Liver (tissue), 9 donors: Measurements from ENCODE around the gene SLC16A4. TPM values are rescaled to one million over a fixed set of nuclear protein-coding genes. Genes with fewer than 3 reads are reported as not detected.

Experiments
- DNase-seq: peaks from one replicate; pipeline ENCODE4 v3.0.0-alpha.2; 2017; ENCODE audit warnings: low spot score
- H3K27ac ChIP-seq, 2 donors: one replicate each; pipeline ENCODE4 v1.7.0; 2013; ENCODE audit warnings: inconsistent platforms in 2 of 2, low read length in 2 of 2, control low read depth in 1 of 2, low read depth in 1 of 2, mild to moderate bottlenecking in 1 of 2
- H3K27me3 ChIP-seq, 4 donors: one replicate each; pipeline versions ENCODE4 v1.6.1 to v1.7.0; 2013; ENCODE audit warnings: low read length in 3 of 4, inconsistent platforms in 1 of 4, mild to moderate bottlenecking in 1 of 4, moderate library complexity in 1 of 4; ENCODE audit not compliant: control insufficient read depth in 4 of 4, insufficient read depth in 4 of 4
- H3K36me3 ChIP-seq, 4 donors: one replicate each; pipeline versions ENCODE4 v1.6.1 to v1.7.0; 2013; ENCODE audit warnings: low read length in 3 of 4, mild to moderate bottlenecking in 3 of 4, low read depth in 1 of 4, moderate library complexity in 1 of 4; ENCODE audit not compliant: control insufficient read depth in 4 of 4, insufficient read depth in 3 of 4
- H3K4me1 ChIP-seq, 4 donors: one replicate each; pipeline versions ENCODE4 v1.6.1 to v1.7.0; 2013; ENCODE audit warnings: low read length in 3 of 4, mild to moderate bottlenecking in 3 of 4, moderate library complexity in 1 of 4; ENCODE audit not compliant: control insufficient read depth in 4 of 4, insufficient read depth in 4 of 4
- H3K4me3 ChIP-seq, 3 donors: one replicate each; pipeline versions ENCODE4 v1.6.1 to v1.7.0; 2013; ENCODE audit warnings: low read length in 3 of 3, control low read depth in 1 of 3, low read depth in 1 of 3, mild to moderate bottlenecking in 1 of 3
- H3K9ac ChIP-seq, 2 donors: one replicate each; pipeline ENCODE4 v1.7.0; 2013; ENCODE audit warnings: low read length in 2 of 2, mild to moderate bottlenecking in 2 of 2, moderate library complexity in 2 of 2, control low read depth in 1 of 2, low read depth in 1 of 2
- H3K9me3 ChIP-seq, 4 donors: one replicate each; pipeline versions ENCODE4 v1.6.1 to v1.7.0; 2013; ENCODE audit warnings: low read length in 3 of 4; ENCODE audit not compliant: control insufficient read depth in 4 of 4
- EGR1 ChIP-seq, 2 donors: IDR thresholded peaks; 2 replicates each; pipeline ENCODE4 v1.6.1; 2016 to 2018; ENCODE audit warnings: antibody characterized with exemption in 2 of 2, low read depth in 2 of 2
- FOXA1 ChIP-seq: IDR thresholded peaks from 2 replicates; pipeline ENCODE4 v1.6.1; 2016; ENCODE audit warnings: antibody characterized with exemption
- FOXA2 ChIP-seq: IDR thresholded peaks from 2 replicates; pipeline ENCODE4 v1.6.1; 2016; ENCODE audit warnings: antibody characterized with exemption
- GABPA ChIP-seq, 2 donors: IDR thresholded peaks in 1 of 2; conservative IDR thresholded peaks in 1 of 2; 2 replicates each; pipeline ENCODE4 v1.6.1; 2016; ENCODE audit warnings: antibody characterized with exemption in 2 of 2, mild to moderate bottlenecking in 1 of 2, moderate library complexity in 1 of 2
- HNF4A ChIP-seq, 2 donors: conservative IDR thresholded peaks; 2 replicates each; pipeline ENCODE4 v1.6.1; 2016; ENCODE audit warnings: antibody characterized with exemption in 2 of 2, mild to moderate bottlenecking in 2 of 2
- HNF4G ChIP-seq: IDR thresholded peaks from 2 replicates; pipeline ENCODE4 v1.6.1; 2016; ENCODE audit warnings: antibody characterized with exemption
- JUND ChIP-seq, 2 donors: IDR thresholded peaks; 2 replicates each; pipeline ENCODE4 v1.6.1; 2016; ENCODE audit warnings: antibody characterized with exemption in 2 of 2
- NR2F2 ChIP-seq: IDR thresholded peaks from 2 replicates; pipeline ENCODE4 v1.6.1; 2016; ENCODE audit warnings: antibody characterized with exemption
- RXRA ChIP-seq, 2 donors: IDR thresholded peaks; 2 replicates each; pipeline ENCODE4 v1.6.1; 2017 to 2018; ENCODE audit warnings: antibody characterized with exemption in 2 of 2, mild to moderate bottlenecking in 1 of 2
- TAF1 ChIP-seq: conservative IDR thresholded peaks from 2 replicates; pipeline ENCODE4 v1.6.1; 2016; ENCODE audit warnings: antibody characterized with exemption, mild to moderate bottlenecking
- YY1 ChIP-seq: IDR thresholded peaks from 2 replicates; pipeline ENCODE4 v1.6.1; 2016; ENCODE audit warnings: antibody characterized with exemption, mild to moderate bottlenecking
- WGBS: extraction: QIAGEN DNeasy Blood & Tissue Kit; methylation state at CpG from one replicate; pipeline ENCODE4 v1.1.7; 2013; 5-methylcytosine and 5-hydroxymethylcytosine counted together
- polyA plus RNA-seq, 2 donors: library from polyadenylated mRNA; stranded (reverse) in 1 of 2; unstranded in 1 of 2; fragments of 200-250 nt in 1 of 2; fragments of >200 nt in 1 of 2; fragmentation: Nextera tagmentation in 1 of 2; extraction: Ambion mirVana in 1 of 2; gene quantifications; one replicate each; pipeline versions ENCODE4 v1.2.1 to v1.2.3, GENCODE V29; 2013 to 2015
- total RNA-seq, 2 donors: library from RNA; depleted of rRNA; stranded (reverse); fragments of >200 nt; gene quantifications; one replicate each; pipeline ENCODE4 v1.2.3, GENCODE V29; 2014
- TF ChIP-seq, protein P1 (sequence below): IDR thresholded peaks from 2 replicates; pipeline ENCODE4 v1.6.1; 2016; ENCODE audit warnings: antibody characterized with exemption
- TF ChIP-seq, protein P2 (sequence below): IDR thresholded peaks from 2 replicates; pipeline ENCODE4 v1.6.1; 2016; ENCODE audit warnings: antibody characterized with exemption
- TF ChIP-seq, protein P3 (sequence below): IDR thresholded peaks from 2 replicates; pipeline ENCODE4 v1.6.1; 2016; ENCODE audit warnings: antibody characterized with exemption
- TF ChIP-seq, protein P4 (sequence below): fragments of 150-350 bp; IDR thresholded peaks from 2 replicates; pipeline ENCODE4 v1.5.1; 2017; ENCODE audit warnings: improper control_type of control experiment, low read depth, low read length; ENCODE audit not compliant: missing input control
- donor health status: healthy.
- donor health status: healthy.
- donor health status: healthy.
- donor health status: healthy.
- donor health status: healthy.

The SLC16A4 gene
- total and polyA plus RNA-seq, 4 donors, result 0.72 to 1.8 (median 1.6) TPM

DNA sequence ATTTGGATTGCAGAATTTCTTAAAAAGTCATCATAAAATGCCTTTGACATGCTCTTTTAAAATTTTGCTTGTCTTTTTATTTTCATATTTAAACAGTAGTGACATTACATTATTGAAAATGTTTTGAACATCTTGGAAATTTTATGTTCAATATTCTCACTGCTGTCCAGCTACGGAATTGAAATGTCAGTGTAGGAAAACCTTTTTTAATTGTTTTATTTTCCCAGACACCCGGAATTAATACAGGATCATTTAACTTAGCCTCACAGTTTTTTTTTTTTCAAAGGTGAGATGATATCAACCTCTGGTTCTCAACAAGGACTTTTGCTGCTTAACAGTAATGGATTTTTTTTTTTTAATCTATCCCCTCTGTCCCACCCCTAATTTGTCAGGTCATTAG is 47.6 kb downstream of the SLC16A4 start:
- Histone ChIP-seq H3K36me3 (peaks cover 3 to 12% (median 7%) of the 10 kb centered on the region in 4 donors), H3K9me3 (no peaks in the 10 kb centered on the region), H3K4me3 (no peak overlapping the region), H3K27ac (no peak overlapping the region), H3K9ac (no peak overlapping the region), H3K27me3 (no peaks in the 10 kb centered on the region), H3K4me1 (peaks cover 17 to 71% (median 44%) of the 10 kb centered on the region in 4 donors)
- no peak for DNase-seq
- TF ChIP-seq, protein P1, sequence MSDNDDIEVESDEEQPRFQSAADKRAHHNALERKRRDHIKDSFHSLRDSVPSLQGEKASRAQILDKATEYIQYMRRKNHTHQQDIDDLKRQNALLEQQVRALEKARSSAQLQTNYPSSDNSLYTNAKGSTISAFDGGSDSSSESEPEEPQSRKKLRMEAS, result no peak
- TF ChIP-seq, protein P2, sequence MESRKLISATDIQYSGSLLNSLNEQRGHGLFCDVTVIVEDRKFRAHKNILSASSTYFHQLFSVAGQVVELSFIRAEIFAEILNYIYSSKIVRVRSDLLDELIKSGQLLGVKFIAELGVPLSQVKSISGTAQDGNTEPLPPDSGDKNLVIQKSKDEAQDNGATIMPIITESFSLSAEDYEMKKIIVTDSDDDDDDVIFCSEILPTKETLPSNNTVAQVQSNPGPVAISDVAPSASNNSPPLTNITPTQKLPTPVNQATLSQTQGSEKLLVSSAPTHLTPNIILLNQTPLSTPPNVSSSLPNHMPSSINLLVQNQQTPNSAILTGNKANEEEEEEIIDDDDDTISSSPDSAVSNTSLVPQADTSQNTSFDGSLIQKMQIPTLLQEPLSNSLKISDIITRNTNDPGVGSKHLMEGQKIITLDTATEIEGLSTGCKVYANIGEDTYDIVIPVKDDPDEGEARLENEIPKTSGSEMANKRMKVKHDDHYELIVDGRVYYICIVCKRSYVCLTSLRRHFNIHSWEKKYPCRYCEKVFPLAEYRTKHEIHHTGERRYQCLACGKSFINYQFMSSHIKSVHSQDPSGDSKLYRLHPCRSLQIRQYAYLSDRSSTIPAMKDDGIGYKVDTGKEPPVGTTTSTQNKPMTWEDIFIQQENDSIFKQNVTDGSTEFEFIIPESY, result no peak
- no peak for TF ChIP-seq YY1
- no peak for TF ChIP-seq FOXA2
- no peak for TF ChIP-seq EGR1 (IDR thresholded peaks at IDR 0.05; ENCODE audit: low read depth in 2 of 2)
- TF ChIP-seq GABPA (IDR thresholded peaks at IDR 0.05 in 1 of 2, conservative IDR thresholded peaks at IDR 0.05 in 1 of 2), result no peak
- TF ChIP-seq, protein P3, sequence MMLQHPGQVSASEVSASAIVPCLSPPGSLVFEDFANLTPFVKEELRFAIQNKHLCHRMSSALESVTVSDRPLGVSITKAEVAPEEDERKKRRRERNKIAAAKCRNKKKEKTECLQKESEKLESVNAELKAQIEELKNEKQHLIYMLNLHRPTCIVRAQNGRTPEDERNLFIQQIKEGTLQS, result no peak
- TF ChIP-seq, protein P4, sequence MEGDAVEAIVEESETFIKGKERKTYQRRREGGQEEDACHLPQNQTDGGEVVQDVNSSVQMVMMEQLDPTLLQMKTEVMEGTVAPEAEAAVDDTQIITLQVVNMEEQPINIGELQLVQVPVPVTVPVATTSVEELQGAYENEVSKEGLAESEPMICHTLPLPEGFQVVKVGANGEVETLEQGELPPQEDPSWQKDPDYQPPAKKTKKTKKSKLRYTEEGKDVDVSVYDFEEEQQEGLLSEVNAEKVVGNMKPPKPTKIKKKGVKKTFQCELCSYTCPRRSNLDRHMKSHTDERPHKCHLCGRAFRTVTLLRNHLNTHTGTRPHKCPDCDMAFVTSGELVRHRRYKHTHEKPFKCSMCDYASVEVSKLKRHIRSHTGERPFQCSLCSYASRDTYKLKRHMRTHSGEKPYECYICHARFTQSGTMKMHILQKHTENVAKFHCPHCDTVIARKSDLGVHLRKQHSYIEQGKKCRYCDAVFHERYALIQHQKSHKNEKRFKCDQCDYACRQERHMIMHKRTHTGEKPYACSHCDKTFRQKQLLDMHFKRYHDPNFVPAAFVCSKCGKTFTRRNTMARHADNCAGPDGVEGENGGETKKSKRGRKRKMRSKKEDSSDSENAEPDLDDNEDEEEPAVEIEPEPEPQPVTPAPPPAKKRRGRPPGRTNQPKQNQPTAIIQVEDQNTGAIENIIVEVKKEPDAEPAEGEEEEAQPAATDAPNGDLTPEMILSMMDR, result no peak
- no peak for TF ChIP-seq RXRA (IDR thresholded peaks at IDR 0.05)
- TF ChIP-seq JUND (IDR thresholded peaks at IDR 0.05), result no peak
- no peak for TF ChIP-seq HNF4G
- WGBS, result 68% methylated on average over 2 of the region's 2 CpGs

DNA sequence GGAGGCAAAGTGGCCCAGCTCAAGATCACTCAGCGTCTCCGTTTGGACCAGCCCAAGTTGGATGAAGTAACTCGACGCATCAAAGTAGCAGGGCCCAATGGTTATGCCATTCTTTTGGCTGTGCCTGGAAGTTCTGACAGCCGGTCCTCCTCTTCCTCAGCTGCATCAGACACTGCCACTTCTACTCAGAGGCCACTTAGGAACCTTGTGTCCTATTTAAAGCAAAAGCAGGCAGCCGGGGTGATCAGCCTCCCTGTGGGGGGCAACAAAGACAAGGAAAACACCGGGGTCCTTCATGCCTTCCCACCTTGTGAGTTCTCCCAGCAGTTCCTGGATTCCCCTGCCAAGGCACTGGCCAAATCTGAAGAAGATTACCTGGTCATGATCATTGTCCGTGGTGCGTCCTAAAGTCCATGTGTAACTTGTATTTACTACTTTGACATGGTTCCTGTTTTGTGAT is 48.9 kb downstream of the SLC16A4 start:
- no peak for DNase-seq
- peaks cover 3 to 7% (median 4%) of the 10 kb centered on the region in 4 donors for H3K36me3 ChIP-seq
- H3K27me3 ChIP-seq, result no peaks in the 10 kb centered on the region
- no peak overlapping the region for H3K27ac ChIP-seq
- H3K4me3 ChIP-seq, result peak overlapping the region in 1 of 3 donors; percentile 6
- H3K9ac ChIP-seq, result no peak overlapping the region
- H3K4me1 ChIP-seq, result peaks cover 15 to 66% (median 47%) of the 10 kb centered on the region in 4 donors
- 67% methylated on average over 9 of the region's 9 CpGs for WGBS
- no peak for TF ChIP-seq HNF4G
- no peak for TF ChIP-seq TAF1
- peak; percentile 12 to 42 for TF ChIP-seq HNF4A (conservative IDR thresholded peaks at IDR 0.05)
- TF ChIP-seq NR2F2, result no peak
- TF ChIP-seq YY1, result no peak
- no peak for TF ChIP-seq RXRA (IDR thresholded peaks at IDR 0.05)
- TF ChIP-seq FOXA1, result no peak
- no peak for TF ChIP-seq JUND (IDR thresholded peaks at IDR 0.05)
- H3K9me3 ChIP-seq, result no peaks in the 10 kb centered on the region
